HL-60 (cell line): ENCODE measurements around the gene ACACA.

ENCODE experiments used
- DNase-seq, 2 experiments: peaks; one replicate each; pipeline ENCODE4 v3.0.0-alpha.2; 2010 to 2020; ENCODE audit warnings: low read depth in 1 of 2, low spot score in 1 of 2
- H3K27ac ChIP-seq: fragments of 250-450 bp; sonication (Bioruptor Pico); replicated peaks from 2 replicates; pipeline ENCODE4 v1.5.1; 2020; ENCODE audit warnings: mild to moderate bottlenecking, moderate library complexity
- H3K27me3 ChIP-seq: fragments of 250-450 bp; sonication (Bioruptor Pico); 2 replicates; pipeline ENCODE4 v1.5.1; 2021; ENCODE audit warnings: mild to moderate bottlenecking, moderate library complexity; ENCODE audit not compliant: insufficient read depth, poor library complexity, severe bottlenecking
- H3K4me3 ChIP-seq: replicated peaks from 2 replicates; pipeline ENCODE4 v1.5.1; 2011; ENCODE audit warnings: mild to moderate bottlenecking, control low read depth, low read length; ENCODE audit not compliant: insufficient read depth
- CTCF ChIP-seq: IDR thresholded peaks from one replicate; pipeline ENCODE4 v1.5.1; 2011; ENCODE audit warnings: low read length, control low read depth, inconsistent platforms; ENCODE audit not compliant: insufficient read depth
- GABPA ChIP-seq: IDR thresholded peaks from 2 replicates; pipeline ENCODE4 v1.6.1; 2012; ENCODE audit warnings: low read depth
- POLR2AphosphoS5 ChIP-seq: IDR thresholded peaks from 2 replicates; pipeline ENCODE4 v1.6.1; 2012; ENCODE audit warnings: low read depth
- REST ChIP-seq: IDR thresholded peaks from 2 replicates; pipeline ENCODE4 v1.6.1; 2012; ENCODE audit warnings: low read depth; ENCODE audit not compliant: insufficient replicate concordance
- SPI1 ChIP-seq: IDR thresholded peaks from 2 replicates; pipeline ENCODE4 v1.6.1; 2012; ENCODE audit warnings: low read depth, mild to moderate bottlenecking, borderline replicate concordance

The ACACA gene

GRCh38 chr17:37261286-37261685 is 145.3 kb downstream of the ACACA start:
- TF ChIP-seq SPI1 (no peak), CTCF (no peak), REST (no peak), POLR2AphosphoS5 (no peak), GABPA (no peak)
- no peak overlapping the region for H3K27ac ChIP-seq
- DNase-seq: peak in 1 of 2 experiments; percentile 21
- no peaks in the 10 kb centered on the region for H3K27me3 ChIP-seq
- H3K4me3 ChIP-seq: no peak overlapping the region

GRCh38 chr17:37259030-37259735 is 147.5 kb downstream of the ACACA start:
- no peak for DNase-seq
- Histone ChIP-seq H3K4me3 (no peak overlapping the region), H3K27ac (no peak overlapping the region), H3K27me3 (no peaks in the 10 kb centered on the region)
- TF ChIP-seq CTCF (no peak), POLR2AphosphoS5 (no peak), SPI1 (no peak), REST (no peak)

- no peak for DNase-seq
- Histone ChIP-seq H3K27me3 (no peaks in the 10 kb centered on the region), H3K27ac (no peak overlapping the region), H3K4me3 (no peak overlapping the region)
- TF ChIP-seq GABPA (no peak), CTCF (no peak), SPI1 (no peak), POLR2AphosphoS5 (no peak), REST (no peak)
These were observed 150.0 kb downstream of the ACACA start for GRCh38 chr17:37256627-37257026.
